GM12878 (cell line): ENCODE data around the gene TLCD5. TPM values are rescaled to one million over a fixed set of nuclear protein-coding genes. Genes with fewer than 3 reads are reported as not detected.

Experiments used
- ATAC-seq: fragments of 200-7000 bp; cut with Tn5 transposase; 3 replicates; pipeline ENCODE4 v1.9.1; 2020; ENCODE audit warnings: mild to moderate bottlenecking, moderate library complexity
- BruUV-seq: library from RNA; stranded (reverse); fragments of 400-500 nt; replicated peaks from 2 replicates; lab custom pipeline; 2021; lab: Mats Ljungman, UMichigan
- CTCF ChIA-PET: fragments of 300-600 bp; sonication (Branson Sonifier 250); formaldehyde crosslinking; extraction: SDS; loops from one replicate; lab custom pipeline; 2021; ENCODE audit warnings: inconsistent platforms; lab: Yijun Ruan, JAX
- POLR2A ChIA-PET: fragments of 350-600 bp; formaldehyde crosslinking; extraction: SDS; loops from one replicate; lab custom pipeline; 2021; ENCODE audit warnings: inconsistent platforms; lab: Charles Lee
- RAD21 ChIA-PET: fragments of 300-600 bp; sonication (Branson Sonifier 250); formaldehyde crosslinking; loops from one replicate; lab custom pipeline; 2023; ENCODE audit warnings: antibody characterized with exemption; ENCODE audit not compliant: unreplicated experiment; lab: Charles Lee
- SMC1A ChIA-PET: fragments of 300-600 bp; sonication (Branson Sonifier 250); formaldehyde crosslinking; loops from one replicate; lab custom pipeline; 2023; ENCODE audit not compliant: unreplicated experiment, uncharacterized antibody; lab: Charles Lee
- DNase-seq: peaks from one replicate; pipeline ENCODE4 v3.0.0-alpha.2; 2011; ENCODE audit warnings: low read depth, low spot score
- FAIRE-seq: peaks from 3 replicates; lab custom pipeline; 2011; peaks lifted over from hg19 to GRCh38; lab: Jason Lieb, UNC
- H2AFZ ChIP-seq: 2 replicates; pipeline ENCODE4 v1.6.0; 2011; ENCODE audit warnings: low read depth, low read length, control low read depth; ENCODE audit not compliant: control insufficient read depth
- H3K27ac ChIP-seq: 2 replicates; pipeline ENCODE4 v1.5.1; 2011; ENCODE audit warnings: control low read depth; ENCODE audit not compliant: control insufficient read depth, insufficient read depth
- H3K27me3 ChIP-seq, 2 experiments: replicated peaks in 1 of 2; 2 replicates each; pipeline versions ENCODE4 v1.6.0 to v1.6.1; 2011; ENCODE audit warnings: low read length in 1 of 2; ENCODE audit not compliant: control insufficient read depth in 2 of 2, insufficient read depth in 2 of 2
- H3K36me3 ChIP-seq, 2 experiments: 2 replicates each; pipeline ENCODE4 v1.5.1; 2011; ENCODE audit warnings: low read length in 1 of 2; ENCODE audit not compliant: control insufficient read depth in 2 of 2, insufficient read depth in 2 of 2
- H3K4me1 ChIP-seq: 2 replicates; pipeline ENCODE4 v1.6.1; 2011; ENCODE audit warnings: mild to moderate bottlenecking, low read length, moderate library complexity, mixed read lengths; ENCODE audit not compliant: control insufficient read depth, insufficient read depth
- H3K4me2 ChIP-seq: 2 replicates; pipeline ENCODE4 v1.6.0; 2011; ENCODE audit warnings: control low read depth; ENCODE audit not compliant: control insufficient read depth, insufficient read depth
- H3K4me3 ChIP-seq: fragments of 200-600 bp; sonication (generic); 2 replicates; pipeline ENCODE4 v1.5.1; 2016
- H3K79me2 ChIP-seq: 2 replicates; pipeline ENCODE4 v1.6.0; 2011; ENCODE audit warnings: low read length; ENCODE audit not compliant: control insufficient read depth, insufficient read depth
- H3K9ac ChIP-seq: 2 replicates; pipeline ENCODE4 v1.8.0; 2011; ENCODE audit warnings: low read length, control low read depth, mixed read lengths; ENCODE audit not compliant: control insufficient read depth, insufficient read depth
- H3K9me3 ChIP-seq: replicated peaks from 3 replicates; pipeline ENCODE4 v1.5.1; 2011; ENCODE audit warnings: mild to moderate bottlenecking, low read length; ENCODE audit not compliant: control insufficient read depth, insufficient read depth
- H4K20me1 ChIP-seq: 2 replicates; pipeline ENCODE4 v1.6.0; 2011; ENCODE audit not compliant: control insufficient read depth, insufficient read depth
- ATF2 ChIP-seq: IDR thresholded peaks from 2 replicates; pipeline ENCODE4 v1.6.1; 2012; ENCODE audit warnings: low read length, inconsistent platforms
- CEBPB ChIP-seq, 2 experiments: fragments of 150-350 bp in 1 of 2; IDR thresholded peaks; 2 replicates each; pipeline ENCODE4 v1.6.1; 2012 to 2014; ENCODE audit warnings: low read depth in 2 of 2, low read length in 2 of 2, borderline replicate concordance in 1 of 2, inconsistent platforms in 1 of 2
- EGR1 ChIP-seq, 2 experiments: IDR thresholded peaks; 1 replicate in 1 of 2; 2 replicates in 1 of 2; pipeline ENCODE4 v1.6.1; 2011 to 2012; ENCODE audit warnings: low read depth in 2 of 2, low read length in 2 of 2, borderline replicate concordance in 1 of 2, mild to moderate bottlenecking in 1 of 2, moderate library complexity in 1 of 2
- FOXK2 ChIP-seq: fragments of 450-650 bp; IDR thresholded peaks from 2 replicates; pipeline ENCODE4 v1.6.1; 2017; ENCODE audit warnings: mild to moderate bottlenecking, moderate library complexity
- GABPA ChIP-seq: IDR thresholded peaks from 2 replicates; pipeline ENCODE4 v1.6.1; 2014; ENCODE audit warnings: antibody characterized with exemption, low read depth, mild to moderate bottlenecking, inconsistent platforms
- KAT2A ChIP-seq: conservative IDR thresholded peaks from 2 replicates; pipeline ENCODE4 v1.6.1; 2011; ENCODE audit warnings: low read depth, low read length; ENCODE audit not compliant: control insufficient read depth
- POLR2AphosphoS5 ChIP-seq: IDR thresholded peaks from 2 replicates; pipeline ENCODE4 v1.6.1; 2011; ENCODE audit warnings: mild to moderate bottlenecking, low read length, inconsistent platforms
- REST ChIP-seq: IDR thresholded peaks from 2 replicates; pipeline ENCODE4 v1.6.1; 2012; ENCODE audit warnings: mild to moderate bottlenecking, low read depth, low read length
- TCF12 ChIP-seq: IDR thresholded peaks from 2 replicates; pipeline ENCODE4 v1.6.1; 2011; ENCODE audit warnings: low read depth, mild to moderate bottlenecking, low read length
- USF2 ChIP-seq: IDR thresholded peaks from 2 replicates; pipeline ENCODE4 v1.6.1; 2011; ENCODE audit warnings: low read depth, low read length, improper control_type of control experiment, borderline replicate concordance
- ZZZ3 ChIP-seq: IDR thresholded peaks from 2 replicates; pipeline ENCODE4 v1.6.1; 2011; ENCODE audit warnings: low read depth; ENCODE audit not compliant: control insufficient read depth, insufficient read length
- in situ Hi-C: fragments of 300-500 bp; cut with MboI; formaldehyde crosslinking; loops from 9 replicates; pipeline ENCODE4 v1.14.3; 2018; ENCODE audit warnings: mixed read lengths
- intact Hi-C: fragments of 100-400 bp; cut with micrococcal nuclease; formaldehyde crosslinking; loops from one replicate; pipeline ENCODE4 v1.14.2; 2022; ENCODE audit not compliant: unreplicated experiment
- polyA plus RNA-seq, 11 experiments: library from polyadenylated mRNA; depleted of rRNA in 4 of 11; unstranded in 6 of 11; stranded (reverse) in 5 of 11; fragments of >200 nt; fragmentation: Nextera tagmentation in 4 of 11; fragmentation: Illumina TruSeq in 1 of 11; extraction: Ambion mirVana in 4 of 11; extraction: Trizol in 1 of 11; gene quantifications; 1 replicate in 1 of 11; 2 replicates in 10 of 11; pipeline versions ENCODE4 v1.2.1 to v1.2.3, GENCODE V29; 2011 to 2016; ENCODE audit warnings: inconsistent platforms in 2 of 11, missing spikeins in 2 of 11, low read depth in 1 of 11
- total RNA-seq, 4 experiments: library from RNA; depleted of rRNA in 3 of 4; stranded (reverse); fragments of >200 nt in 3 of 4; fragmentation: Illumina TruSeq in 1 of 4; extraction: Trizol in 1 of 4; gene quantifications; 2 replicates each; pipeline versions ENCODE4 v1.2.1 to v1.2.3, GENCODE V29; 2013 to 2021
- TF ChIP-seq, protein P1 (sequence below): fragments of 450-650 bp; IDR thresholded peaks from 2 replicates; pipeline ENCODE4 v1.6.1; 2017; ENCODE audit warnings: antibody characterized with exemption, mild to moderate bottlenecking, moderate library complexity

TLCD5 gene
- total and polyA plus RNA-seq, 10 of the 15 experiments (the other 5 are each of a cell fraction or from before 2014, with no cell fraction given), result 2.4 to 13.3 (median 3.2) TPM

DNA sequence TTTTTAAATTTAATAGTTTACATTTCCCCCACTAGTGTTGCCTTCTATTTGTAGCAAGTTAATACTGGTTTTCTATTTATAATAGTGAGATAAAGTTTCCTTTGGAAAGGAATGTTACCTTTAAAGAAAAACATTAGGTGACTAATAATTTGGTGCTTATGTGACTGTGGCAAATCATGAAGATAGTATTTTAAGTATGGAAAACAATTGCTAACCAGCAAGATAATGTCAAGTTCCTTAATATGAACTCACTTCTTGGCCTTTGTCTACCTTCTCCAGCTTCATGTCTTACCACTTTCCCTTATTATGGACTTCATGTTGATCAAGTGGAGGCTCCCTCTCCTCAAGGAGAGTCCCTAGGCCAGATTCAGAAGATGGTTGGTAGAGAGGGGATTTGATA lies 38.3 kb downstream of the TLCD5 start:
- Histone ChIP-seq H3K9ac (no peak overlapping the region), H3K27me3 (no peaks in the 10 kb centered on the region), H3K4me2 (no peak overlapping the region), H2AFZ (no peak overlapping the region), H4K20me1 (no peaks in the 10 kb centered on the region), H3K27ac (no peak overlapping the region), H3K9me3 (no peaks in the 10 kb centered on the region; the same call in 2 of the 3 replicates), H3K79me2 (no peaks in the 10 kb centered on the region; the same call in 1 of the 2 replicates)
- CTCF ChIA-PET, result interaction anchor here (1.2 kb wide), 1 partner anchor 22 kb away, joined by 3 read pairs; no protein-coding TSS in a partner anchor
- RAD21 ChIA-PET, result interaction anchor here (1.6 to 1.7 kb wide), 2 partner anchors 9 to 26 kb away, joined by 3 to 4 read pairs; no protein-coding TSS in a partner anchor
- SMC1A ChIA-PET, result interaction anchor here (0.7 to 1.4 kb wide), 5 partner anchors 8 to 65 kb away, joined by 3 read pairs; no protein-coding TSS in a partner anchor
- no peak for TF ChIP-seq EGR1 (IDR thresholded peaks at IDR 0.05; ENCODE audit: borderline replicate concordance in 1 of 2, low read depth in 2 of 2, low read length in 2 of 2)
- TF ChIP-seq, protein P1, sequence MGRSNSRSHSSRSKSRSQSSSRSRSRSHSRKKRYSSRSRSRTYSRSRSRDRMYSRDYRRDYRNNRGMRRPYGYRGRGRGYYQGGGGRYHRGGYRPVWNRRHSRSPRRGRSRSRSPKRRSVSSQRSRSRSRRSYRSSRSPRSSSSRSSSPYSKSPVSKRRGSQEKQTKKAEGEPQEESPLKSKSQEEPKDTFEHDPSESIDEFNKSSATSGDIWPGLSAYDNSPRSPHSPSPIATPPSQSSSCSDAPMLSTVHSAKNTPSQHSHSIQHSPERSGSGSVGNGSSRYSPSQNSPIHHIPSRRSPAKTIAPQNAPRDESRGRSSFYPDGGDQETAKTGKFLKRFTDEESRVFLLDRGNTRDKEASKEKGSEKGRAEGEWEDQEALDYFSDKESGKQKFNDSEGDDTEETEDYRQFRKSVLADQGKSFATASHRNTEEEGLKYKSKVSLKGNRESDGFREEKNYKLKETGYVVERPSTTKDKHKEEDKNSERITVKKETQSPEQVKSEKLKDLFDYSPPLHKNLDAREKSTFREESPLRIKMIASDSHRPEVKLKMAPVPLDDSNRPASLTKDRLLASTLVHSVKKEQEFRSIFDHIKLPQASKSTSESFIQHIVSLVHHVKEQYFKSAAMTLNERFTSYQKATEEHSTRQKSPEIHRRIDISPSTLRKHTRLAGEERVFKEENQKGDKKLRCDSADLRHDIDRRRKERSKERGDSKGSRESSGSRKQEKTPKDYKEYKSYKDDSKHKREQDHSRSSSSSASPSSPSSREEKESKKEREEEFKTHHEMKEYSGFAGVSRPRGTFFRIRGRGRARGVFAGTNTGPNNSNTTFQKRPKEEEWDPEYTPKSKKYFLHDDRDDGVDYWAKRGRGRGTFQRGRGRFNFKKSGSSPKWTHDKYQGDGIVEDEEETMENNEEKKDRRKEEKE, result no peak
- TF ChIP-seq POLR2AphosphoS5, result no peak
- no peak for TF ChIP-seq ATF2
- no peak for TF ChIP-seq FOXK2
- TF ChIP-seq REST, result no peak
- no peak for TF ChIP-seq USF2
- no peak for TF ChIP-seq CEBPB (IDR thresholded peaks at IDR 0.05; ENCODE audit: borderline replicate concordance in 1 of 2, low read depth in 2 of 2, low read length in 2 of 2)
- TF ChIP-seq TCF12, result no peak
- no peak for TF ChIP-seq GABPA
- no peak for TF ChIP-seq KAT2A
- no peak for TF ChIP-seq ZZZ3
- TF ChIP-seq, all 136 proteins: peak for 0
- H3K4me3 ChIP-seq, result no peak overlapping the region
- POLR2A ChIA-PET, result no interaction called here
- H3K4me1 ChIP-seq, result no peaks in the 10 kb centered on the region
- no peaks in the 10 kb centered on the region for H3K36me3 ChIP-seq
- BruUV-seq, result no TSS peak
- ATAC-seq (no peak), DNase-seq (no peak), FAIRE-seq (no peak)
- intact Hi-C loops, result no loop called here
- in situ Hi-C loops, result no loop called here
